Right lung (tissue), 5 donors: ENCODE measurements around the gene TAGLN3. TPM values are rescaled to one million over a fixed set of nuclear protein-coding genes. Genes with fewer than 3 reads are reported as not detected.

Source experiments
- DNase-seq, 2 donors: peaks; one replicate each; pipeline ENCODE4 v3.0.0-alpha.2; 2013
- polyA plus RNA-seq, 5 donors: library from polyadenylated mRNA; unstranded; fragments of 120-200 nt; gene quantifications; one replicate each; pipeline versions ENCODE4 v1.2.1 to v1.2.3, GENCODE V29; 2013; ENCODE audit warnings: inconsistent platforms in 1 of 5, low replicate concordance in 1 of 5; ENCODE audit not compliant: insufficient read length in 5 of 5, insufficient read depth in 1 of 5

Gene TAGLN3
- polyA plus RNA-seq, 5 donors: 2.9 to 3.9 (median 3.4) TPM

DNA sequence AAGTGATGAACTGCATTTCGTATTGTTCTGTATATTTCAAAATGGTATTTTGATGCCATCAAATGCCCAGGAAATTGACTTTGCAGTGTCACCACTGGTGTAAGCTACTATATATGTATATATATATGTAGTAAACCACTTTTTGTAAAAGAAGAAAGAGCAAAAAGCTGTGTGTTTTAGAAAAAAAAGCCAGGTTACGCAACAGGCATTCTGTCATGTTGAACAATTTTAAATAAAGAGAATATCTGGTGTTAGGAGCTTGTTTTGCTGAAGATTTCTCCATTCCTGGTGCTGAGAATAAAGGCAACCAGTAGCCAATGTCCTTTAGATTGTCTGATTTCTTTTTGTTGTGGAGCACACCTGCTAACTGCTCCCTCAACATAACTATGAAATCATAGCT lies 23.6 kb upstream of the TAGLN3 start:
- no peak for DNase-seq

DNA sequence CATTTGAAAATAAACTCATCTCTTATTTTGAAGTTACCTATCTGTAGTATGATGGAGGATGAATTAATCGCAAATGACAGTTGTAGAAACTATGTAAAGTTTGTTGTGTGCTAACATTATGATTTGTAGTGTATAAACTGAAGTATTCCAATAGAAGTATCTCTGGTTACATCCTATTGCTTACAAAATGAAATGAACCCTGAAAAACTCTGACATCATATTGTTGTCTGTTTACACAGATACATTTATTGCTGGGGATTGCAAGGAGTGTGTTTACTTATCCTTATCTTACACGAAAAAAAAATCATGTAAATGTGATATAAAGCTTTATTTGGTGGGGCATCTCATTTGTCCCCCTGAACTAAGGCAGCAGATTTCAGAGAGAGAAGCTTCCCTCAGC lies 22.5 kb upstream of the TAGLN3 start:
- no peak for DNase-seq

DNA sequence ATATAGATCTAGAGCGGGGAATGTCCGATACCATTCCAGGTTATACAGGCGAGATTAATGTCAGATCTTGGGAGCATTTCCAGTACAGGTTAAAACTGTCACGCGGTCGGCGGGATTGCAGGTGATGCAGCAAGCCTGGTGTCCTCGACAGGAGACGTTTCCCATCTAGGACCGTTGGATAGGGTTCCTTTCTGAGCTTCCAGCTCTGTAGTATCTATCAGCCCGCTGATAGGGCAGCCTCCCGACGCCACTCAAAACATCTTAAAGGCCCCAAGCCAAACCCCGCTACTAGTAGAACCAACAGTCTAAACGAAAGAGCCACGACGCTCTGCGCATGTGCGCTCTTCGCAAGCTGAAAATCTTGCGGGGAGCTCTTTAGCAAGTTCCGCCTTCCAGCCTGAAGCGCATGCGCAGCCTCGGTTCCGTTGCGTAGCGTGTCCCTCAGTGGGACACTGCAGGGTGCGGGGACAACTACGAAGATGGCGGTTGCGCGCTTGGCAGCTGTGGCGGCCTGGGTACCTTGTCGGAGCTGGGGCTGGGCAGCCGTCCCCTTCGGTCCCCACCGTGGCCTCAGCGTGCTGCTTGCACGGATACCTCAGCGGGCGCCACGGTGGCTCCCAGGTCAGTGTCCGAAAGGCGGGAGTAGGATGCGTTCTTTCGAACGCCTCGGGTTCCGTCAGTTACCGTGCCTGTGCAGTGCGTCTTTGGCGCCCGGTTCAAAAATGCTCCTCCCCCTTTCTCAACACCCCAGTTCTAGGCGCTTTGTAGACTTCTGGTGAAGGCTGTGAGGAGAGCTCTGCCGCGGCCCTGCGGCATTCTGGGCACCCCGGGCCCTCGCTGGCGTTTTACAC lies 19.9 kb upstream of the TAGLN3 start, which contains the start of gene ABHD10:
Gene ABHD10 (plus strand): TSS at position 444 of the 851 bp plus-strand sequence. CDS start 36 bp downstream, at position 480.
- DNase-seq: peak; percentile 98 to 99

DNA sequence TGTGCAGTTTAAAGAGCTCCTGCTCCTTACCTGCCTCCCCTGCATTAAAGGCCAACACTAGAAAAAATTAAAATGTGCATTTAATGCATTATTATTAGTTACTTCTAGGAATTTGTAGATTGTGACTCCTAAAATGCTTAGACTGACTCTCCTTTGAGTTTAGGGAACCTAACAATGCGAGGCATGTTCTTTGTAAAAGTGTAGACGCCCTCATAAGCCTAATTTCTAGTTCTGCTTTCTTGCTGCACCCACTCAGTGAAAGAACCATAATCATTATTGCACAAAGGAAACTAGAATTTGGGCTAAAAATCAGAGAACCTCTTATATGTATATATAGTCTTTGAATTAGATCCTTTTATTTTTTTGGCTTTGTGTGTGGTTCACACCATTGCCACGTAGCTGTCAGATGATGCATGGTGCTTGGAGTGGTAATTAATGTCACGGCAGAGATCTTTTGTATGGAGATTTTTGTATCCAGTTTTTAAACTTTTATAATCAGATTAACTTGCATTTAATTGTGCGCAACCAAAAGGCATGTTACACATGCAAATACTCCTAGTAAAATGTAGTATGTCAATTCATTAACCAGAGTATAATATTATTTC lies 19.2 kb upstream of the TAGLN3 start:
- no peak for DNase-seq

DNA sequence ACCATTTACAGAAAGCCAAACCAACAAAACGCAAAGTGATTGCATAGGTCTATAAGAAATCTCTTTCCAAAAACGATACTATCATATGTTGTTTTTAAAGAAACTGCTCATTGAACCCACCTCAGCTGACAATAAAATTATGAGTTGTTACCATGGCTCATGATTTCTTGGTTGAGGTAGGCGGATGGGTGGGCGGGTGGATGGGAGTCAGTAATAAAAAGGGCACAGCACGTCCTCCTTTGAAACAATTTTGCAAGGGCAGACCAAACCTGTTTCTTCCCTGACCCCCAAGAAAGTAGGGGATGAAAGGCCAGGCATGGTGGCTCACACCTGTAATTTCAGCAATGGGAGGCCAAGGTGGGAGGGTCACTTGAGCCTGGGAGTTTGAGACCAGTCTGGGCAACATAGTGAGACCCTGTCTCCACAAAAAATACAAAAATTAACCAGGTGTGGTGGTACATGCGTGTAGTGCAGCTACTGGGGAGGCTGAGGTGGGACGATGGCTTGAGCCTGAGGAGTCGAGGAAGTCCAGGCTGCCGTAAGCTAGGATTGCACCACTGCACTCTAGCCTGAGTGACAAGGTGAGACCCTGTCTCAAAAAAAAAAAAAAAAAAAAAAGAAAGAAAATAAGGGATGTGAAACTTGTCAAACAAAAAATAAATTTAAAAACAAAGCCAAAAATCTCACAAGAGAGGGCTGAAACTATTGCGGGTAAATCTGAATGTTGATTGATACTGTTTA lies 17.8 kb upstream of the TAGLN3 start:
- DNase-seq: no peak

DNA sequence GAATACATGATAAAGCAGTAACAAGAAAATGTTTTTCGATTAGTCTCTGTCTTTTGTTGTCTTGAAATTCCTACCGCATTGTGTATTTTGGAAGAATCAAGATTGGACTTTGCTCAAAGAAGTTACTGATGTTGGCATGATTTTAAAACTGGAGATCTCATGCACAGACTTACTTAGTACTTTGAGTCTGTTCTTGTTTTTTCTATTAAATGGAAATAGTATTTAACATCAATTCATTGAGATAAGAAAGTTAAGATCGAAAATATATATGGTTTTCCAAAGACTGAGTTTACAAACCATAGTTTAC lies 17.3 kb upstream of the TAGLN3 start:
- DNase-seq: no peak

DNA sequence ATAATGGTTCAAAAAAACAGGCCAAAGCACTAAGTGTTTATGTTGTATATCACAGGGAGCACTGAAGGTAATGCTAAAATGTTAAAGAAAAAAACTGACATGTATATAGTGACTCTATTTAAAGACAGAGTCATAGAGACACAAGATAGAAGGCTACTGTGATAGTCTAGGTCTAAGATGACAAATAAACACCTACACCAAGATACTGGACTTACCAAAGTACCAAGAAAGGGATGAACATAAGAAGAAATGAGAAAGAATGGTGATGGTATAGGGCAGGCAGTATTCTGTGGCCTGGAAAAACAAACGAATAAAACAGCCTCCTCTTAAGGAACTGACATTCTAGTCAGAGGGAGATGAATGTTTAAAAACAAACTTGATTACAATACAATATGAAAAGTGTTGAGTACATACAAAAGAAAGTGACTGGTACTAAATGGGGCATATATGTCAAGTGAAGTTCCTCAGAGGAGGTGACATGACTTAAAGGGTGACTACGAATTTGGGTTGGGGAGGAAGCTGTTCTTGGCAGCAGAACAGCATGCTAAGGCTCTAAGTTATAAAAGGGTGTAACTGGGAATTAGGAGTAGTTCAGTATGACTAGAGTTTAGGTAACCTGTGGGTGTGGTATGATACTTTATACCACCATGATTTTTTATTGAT lies 14.0 kb upstream of the TAGLN3 start:
- no peak for DNase-seq

DNA sequence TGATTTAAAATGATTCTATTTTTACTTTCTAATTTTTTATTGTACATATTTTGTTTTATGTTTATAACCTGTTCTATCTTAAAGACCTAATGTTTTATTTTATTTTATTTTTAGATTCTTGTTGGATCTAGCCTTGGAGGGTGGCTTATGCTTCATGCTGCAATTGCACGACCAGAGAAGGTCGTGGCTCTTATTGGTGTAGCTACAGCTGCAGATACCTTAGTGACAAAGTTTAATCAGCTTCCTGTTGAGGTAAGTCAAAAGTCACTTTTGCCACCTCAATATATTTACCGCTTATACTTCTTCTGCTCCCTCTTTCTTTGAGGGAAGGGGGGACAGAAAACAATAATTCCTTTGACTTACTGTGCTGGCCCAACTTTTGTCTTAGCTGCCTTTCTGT lies 11.9 kb upstream of the TAGLN3 start:
- no peak for DNase-seq

DNA sequence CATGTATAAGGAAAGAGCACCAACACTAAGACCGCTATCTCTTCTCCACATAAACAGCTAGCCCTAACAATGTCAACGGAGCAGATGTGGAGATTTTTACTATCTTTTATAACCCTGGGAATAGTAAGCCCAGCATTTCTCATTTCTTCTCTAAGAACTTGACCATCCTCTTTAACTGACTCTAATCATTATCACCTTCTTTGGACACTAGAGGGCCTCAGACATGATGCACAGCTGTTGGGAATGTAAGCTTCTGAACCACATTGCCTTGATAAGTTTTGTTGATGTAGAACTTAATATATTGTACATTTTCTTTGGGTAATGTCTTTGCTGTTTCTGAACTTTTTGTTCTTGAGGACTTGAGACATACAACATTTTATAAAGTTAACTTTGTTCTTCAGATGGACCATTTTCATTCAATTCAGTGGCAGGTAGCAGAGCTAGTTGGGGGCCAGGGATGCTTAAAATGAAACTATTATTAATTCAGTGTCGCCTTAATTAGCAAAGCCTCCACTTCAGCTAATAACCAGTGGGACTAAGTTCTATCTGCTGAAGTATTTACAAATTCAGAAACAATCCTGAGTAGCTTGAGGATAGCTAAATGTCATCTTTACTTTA lies 9.6 kb upstream of the TAGLN3 start:
- DNase-seq: no peak

DNA sequence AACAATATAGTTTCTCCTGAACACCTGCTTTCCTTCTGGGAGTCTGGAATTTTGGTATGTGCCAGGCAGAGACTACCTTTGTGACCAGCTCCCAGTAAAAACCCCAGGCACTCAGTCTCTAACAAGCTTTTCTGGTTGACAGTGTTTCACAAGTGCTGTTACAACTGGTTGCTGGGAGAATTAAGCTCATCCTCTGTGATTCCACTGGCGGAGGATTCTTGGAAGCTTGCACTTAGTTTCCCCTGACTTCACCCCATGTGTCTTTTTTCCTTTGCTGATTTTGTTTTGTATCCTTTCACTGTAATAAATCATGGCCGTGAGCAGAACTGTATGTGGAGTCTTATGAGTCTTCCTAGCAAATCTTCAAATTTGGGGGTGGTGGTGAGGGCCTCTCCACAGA lies 5.7 kb upstream of the TAGLN3 start:
- no peak for DNase-seq

DNA sequence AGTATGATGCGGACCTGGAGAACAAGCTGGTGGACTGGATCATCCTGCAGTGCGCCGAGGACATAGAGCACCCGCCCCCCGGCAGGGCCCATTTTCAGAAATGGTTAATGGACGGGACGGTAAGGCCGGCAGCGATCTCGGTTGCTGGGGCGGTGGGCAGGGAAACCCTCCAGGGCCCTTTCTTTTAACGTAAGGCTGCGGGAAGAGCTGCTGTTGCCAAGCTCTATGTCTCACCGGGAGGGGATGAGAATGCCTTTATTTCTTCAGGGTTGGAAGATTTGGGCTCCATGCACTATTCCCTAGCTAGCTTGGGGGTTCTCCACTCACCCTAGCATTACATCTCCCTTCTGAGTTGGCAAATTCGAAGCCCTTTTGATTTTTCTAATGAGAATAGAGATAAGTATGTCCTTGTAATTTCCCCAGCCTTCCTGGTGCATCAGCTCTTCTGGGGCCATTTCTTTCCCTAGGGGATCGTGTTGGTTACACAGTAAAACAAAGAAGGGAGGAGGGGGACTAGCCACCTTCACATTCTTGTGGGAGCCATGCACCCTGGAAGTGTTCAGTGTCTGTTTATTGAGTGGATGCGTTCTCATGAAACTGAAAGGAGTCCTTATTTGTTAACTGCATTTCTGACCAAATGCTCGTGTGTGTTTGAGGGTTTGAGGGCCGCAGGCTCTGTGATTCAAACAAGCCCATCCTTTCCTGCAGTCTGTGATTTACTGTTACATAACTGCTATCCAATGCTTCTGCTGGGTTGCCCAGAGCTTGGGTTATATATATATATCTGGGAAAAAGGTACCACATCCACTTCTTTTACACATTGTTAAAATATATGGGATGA lies 982 bp downstream of the TAGLN3 start:
- DNase-seq: no peak

DNA sequence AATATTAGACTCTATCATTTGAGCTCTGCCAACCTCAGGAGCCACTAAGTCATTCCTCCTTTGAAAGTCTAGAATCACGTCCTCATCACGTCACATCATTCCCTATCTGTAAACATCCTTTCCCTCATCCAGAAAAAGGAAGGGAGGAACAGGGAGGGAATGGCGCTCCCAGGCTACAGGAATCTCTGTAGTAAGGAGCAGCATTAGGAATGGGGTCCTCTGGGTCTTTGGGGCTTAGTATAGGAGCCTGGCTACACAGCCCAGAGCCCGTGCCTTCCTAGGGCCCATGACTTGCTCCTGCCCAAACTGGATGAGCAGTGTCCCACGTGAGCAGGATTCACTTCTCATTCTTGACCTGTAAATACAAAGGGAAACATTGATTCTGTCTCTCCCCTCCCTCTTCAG lies 1.6 kb downstream of the TAGLN3 start:
- no peak for DNase-seq

DNA sequence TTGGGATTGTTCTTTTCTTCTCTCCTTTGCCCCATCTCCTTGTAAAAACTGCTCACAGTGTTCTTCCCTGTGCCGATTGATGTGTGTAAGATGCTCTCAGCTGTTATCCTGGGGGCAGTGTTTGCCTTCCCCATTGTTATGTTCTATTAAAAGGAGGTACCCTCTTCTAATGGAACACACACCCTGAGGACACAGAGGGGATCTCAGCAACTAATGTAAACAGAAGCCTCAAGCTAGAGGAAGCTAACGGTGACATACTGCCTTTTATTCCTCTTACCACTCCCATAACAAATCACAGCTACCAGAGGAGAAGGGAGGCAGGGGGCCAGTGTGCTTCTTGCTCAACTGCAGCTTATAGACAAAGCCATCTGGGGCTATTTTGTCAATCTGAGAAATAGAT lies 2.2 kb downstream of the TAGLN3 start:
- no peak for DNase-seq

DNA sequence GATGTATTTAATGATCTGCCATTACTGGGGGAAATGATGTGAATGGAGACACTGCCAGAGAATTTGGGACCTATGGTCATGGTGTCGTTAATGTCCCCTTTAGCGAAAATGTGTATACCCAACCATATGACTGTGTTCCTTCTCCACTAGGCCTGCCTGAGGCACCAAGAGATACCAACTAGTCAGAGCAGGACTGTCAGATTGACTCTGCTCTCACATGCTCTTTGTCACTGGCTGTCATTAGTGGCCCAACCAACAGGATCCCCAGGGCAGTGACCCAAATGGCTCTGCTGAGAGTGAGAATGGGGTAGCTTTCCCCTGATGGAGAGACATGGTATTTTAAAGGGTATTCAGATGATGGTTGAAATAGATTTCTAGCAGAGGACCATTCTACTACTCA lies 2.8 kb downstream of the TAGLN3 start:
- DNase-seq: no peak

DNA sequence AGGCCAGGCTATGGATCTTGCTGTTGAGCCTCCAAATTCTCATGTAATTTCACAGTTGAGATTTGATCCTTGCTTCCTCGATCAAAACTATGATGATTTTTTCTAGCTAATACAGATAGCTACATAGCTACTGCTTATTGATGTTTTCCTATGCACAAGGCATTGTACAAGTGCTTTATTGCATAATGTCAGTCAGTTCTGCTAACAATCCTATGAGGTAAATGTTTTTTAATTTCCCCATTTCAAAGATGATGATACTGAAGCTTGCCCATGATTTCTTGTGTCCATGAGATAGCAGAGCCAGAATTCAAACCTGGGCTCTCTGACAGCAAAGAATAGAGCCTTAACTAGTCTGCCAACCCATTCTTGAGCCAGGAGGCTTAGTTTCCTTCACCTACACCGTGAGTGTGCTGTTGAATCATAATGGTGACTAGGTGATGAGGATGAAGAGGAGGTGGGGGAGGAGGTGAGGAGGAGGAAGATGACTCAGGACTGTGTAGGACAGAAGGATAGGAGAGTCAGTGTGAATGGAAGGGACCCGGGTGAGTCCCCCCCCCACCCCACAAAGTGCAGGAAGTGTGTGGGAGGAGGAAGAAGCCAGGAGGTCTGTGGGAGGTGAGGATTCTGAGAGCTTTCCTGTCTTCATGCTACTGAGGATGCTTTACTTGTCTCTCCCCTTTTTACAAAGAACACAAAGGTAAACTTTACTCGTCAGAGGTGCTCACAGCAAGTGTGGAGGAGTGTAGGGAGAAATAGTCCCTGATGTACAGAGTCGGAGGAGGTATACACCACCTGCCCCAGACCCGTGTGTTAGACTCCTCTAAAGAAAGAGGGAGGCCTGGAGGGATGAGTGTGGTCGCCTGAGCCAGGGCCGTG lies 3.6 kb downstream of the TAGLN3 start:
- DNase-seq: no peak

DNA sequence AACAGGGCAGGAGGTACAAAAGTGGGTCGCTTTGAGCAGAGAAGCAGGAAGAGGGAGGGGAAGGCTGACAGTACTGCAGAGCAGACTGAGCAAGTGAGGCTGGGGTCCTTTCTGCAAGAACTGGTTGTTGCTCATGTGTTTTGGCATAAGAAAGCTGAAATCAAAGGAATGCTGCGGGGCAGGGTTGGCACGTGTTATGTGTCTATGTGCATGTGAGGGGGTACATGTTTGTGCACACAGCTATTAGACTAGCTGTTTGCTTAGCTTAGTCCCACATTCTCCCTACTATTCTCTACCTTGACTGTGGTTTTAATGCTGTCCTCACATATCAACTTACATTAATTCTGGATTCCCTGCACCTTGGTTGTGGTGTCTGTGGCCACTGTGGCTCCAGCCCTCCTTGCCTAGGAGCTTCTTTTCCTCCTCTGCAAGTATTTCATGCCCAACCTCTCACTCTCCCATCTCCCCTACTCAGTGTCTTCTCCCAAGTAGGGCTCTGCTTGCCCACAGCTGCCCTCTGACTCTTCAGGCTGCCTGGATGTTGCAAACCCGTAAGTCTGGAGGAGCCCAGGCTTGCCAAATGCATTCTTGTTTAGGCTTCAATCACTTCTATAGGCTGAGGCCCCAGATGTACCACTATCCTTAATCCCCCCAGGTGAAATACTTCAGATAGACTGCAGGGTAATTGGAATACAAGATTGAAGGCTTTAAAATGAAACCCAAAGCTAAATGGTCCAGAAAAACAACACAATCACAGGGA lies 4.8 kb downstream of the TAGLN3 start:
- no peak for DNase-seq

DNA sequence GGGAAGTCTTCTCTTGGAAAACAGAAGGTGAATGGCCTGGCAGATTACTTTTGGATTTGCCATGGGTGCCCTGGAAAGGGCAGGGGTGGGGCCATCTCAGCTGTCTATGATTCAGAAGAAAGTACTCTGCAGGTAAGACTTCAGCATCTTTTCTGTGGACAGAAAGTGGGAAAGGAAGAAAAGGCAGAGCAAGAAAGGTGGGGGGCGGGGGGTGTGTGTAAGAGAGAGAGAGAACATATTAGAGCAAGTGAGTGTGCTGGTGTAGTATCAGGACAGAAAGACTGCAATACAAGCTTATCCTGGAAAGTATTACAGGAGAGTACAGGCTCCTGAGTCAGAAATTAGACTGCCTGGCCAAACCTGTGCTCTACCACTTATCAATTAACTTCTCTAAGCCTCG lies 5.5 kb downstream of the TAGLN3 start:
- DNase-seq: no peak

DNA sequence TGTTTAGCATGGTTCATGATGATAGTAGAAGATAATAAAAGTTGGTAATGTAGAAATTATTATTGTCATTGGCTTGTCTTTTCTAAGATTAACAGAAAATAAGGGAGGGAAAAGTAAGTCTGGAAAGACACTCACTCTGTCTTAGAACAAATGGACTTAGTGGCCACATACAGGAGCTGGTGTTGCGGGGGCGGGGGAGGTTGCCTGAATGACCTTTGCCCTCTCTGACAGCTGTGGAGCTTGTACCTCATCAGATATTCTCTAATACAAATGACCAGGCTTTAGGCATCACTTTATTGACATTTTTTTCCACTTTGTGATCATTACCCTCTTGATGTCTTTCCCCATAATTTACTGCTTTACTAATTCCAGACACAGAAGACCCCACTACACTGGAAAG lies 5.9 kb downstream of the TAGLN3 start:
- no peak for DNase-seq

DNA sequence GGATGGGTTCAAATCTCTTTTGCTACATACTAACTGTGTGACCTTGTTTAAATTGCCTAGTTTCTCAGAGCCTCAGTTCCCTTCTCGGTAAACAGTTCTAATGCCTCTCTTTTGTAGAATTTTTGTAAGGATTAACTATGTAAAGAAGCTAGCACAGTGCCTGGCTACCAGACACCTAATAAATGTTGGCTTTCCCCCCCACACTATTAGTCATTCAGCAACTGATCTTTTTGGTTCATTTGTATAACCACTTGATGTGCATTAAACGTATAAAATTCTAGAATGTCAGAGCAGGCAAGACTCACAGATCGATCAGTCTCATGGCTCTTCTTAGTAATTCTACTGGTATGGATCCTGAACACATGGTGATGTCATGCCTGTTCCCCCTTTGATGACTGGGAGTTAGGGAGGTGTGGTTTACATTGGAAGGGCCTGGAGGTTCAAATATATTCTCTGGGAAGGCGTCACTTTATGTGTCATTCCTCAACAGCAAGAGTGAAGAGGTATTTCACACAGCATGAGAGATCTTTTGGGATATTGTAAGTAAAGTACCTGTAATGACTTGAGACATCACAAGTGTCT lies 6.5 kb downstream of the TAGLN3 start:
- no peak for DNase-seq
